GM19351 (cell line): ENCODE results near the gene CEP57L1.
"Not testable (repeated sequence)": the region's sequence is repeated elsewhere in the genome, so short reads cannot be mapped to it uniquely, and the experiment has no call there.

ENCODE experiments used
- ATAC-seq: cut with Tn5 transposase; IDR thresholded peaks from one replicate; pipeline ENCODE4 v1.9.1; 2021; ENCODE audit warnings: mild to moderate bottlenecking, moderate library complexity; ENCODE audit not compliant: unreplicated experiment

CEP57L1 gene

DNA sequence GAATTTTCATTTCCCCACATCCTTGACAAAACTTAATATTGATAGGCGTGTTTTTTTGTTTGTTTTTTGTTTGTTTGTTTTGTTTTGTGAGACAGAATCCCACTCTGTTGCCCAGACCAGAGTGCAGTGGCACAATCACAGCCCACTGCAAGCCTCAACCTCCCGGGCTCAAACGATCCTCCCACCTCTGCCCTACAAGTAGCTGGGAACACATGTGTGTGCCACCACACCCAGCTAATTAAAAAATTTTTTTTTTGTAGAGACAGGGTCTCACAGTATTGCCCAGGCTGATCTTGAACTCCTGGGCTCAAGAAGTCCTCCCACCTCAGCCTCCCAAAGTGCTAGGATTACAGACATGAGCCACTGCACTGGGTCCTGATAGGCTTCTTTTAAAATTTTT lies 9.2 kb downstream of the CEP57L1 start:
- no peak for ATAC-seq

GRCh38 chr6:109105681-109106080 lies 10.4 kb downstream of the CEP57L1 start:
- no peak for ATAC-seq

DNA sequence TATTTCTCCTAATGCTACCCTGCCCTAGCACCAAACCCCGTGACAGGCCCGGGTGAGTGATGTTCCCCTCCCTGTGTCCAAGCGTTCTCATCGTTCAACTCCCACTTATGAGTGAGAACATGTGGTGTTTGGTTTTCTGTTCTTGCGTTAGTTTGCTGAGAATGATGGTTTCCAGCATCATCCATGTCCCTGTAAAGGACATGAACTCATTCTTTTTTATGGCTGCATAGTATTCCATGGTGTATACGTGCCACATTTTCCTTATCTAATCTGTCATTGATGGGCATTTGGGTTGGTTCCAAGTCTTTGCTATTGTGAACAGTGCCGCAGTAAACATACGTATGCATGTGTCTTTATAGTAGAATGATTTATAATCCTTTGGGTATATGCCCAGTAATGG lies 14.4 kb downstream of the CEP57L1 start:
- ATAC-seq: not testable (repeated sequence)

DNA sequence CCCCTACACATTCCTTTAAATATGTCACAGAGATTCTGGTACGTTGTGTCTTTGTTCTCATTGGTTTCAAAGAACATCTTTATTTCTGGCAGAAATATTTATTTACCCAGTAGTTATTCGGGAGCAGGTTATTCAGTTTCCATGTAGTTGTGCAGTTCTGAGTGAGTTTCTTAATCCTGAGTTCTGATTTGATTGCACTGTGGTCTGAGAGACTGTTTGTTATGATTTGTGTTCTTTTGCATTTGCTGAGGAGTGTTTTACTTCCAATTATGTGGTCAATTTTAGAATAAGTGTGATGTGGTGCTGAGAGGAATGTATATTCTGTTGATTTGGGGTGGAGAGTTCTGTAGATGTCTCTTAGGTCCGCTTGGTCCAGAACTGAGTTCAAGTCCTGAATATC lies 17.4 kb downstream of the CEP57L1 start:
- ATAC-seq: not testable (repeated sequence)

- ATAC-seq: no peak
Measured at GRCh38 chr6:109117346-109118035, 22.2 kb downstream of the CEP57L1 start.

GRCh38 chr6:109118337-109118736 lies 23.0 kb downstream of the CEP57L1 start:
- ATAC-seq: no peak

- no peak for ATAC-seq
Measured at GRCh38 chr6:109118871-109119354, 23.6 kb downstream of the CEP57L1 start.

DNA sequence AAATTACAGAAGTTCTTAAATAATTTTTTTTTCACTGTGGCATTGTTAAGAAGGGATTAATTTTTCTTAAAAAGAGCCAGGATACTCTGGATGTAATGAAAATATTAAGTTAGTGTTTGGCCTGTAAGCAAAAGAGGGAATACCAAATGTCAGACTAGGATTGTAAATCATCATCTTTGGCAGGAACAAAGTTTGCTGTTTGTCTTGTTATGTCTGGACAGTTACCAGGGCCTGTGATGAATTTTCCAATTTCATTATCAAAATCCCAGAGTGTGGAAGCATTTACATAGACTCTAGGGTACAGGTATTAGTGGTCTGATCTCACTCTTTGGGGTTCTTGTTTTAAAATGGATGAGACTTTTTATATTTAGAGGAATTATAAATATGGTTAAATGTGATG lies 26.1 kb downstream of the CEP57L1 start:
- ATAC-seq: no peak

- no peak for ATAC-seq
Measured at GRCh38 chr6:109124219-109124618, 28.9 kb downstream of the CEP57L1 start.

GRCh38 chr6:109125504-109125903 lies 30.2 kb downstream of the CEP57L1 start:
- ATAC-seq: no peak

DNA sequence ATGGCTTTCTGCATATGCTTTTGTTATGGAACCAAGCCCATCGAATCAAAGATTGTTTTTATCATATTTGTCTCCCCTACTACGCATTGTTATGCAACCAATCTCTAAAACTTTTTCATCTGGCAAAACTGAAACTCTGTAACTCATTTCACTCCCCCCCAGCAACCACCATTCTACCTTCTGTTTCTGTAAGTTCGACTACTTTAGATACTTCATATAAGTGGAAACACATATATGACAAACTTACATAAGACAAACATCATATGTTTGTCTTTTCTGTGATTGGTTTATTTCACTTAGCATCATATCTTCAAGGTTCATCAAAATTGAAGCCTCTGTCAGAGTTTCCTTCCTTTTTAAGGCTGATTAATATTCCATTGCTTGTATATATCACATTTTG lies 34.8 kb downstream of the CEP57L1 start:
- ATAC-seq: no peak

DNA sequence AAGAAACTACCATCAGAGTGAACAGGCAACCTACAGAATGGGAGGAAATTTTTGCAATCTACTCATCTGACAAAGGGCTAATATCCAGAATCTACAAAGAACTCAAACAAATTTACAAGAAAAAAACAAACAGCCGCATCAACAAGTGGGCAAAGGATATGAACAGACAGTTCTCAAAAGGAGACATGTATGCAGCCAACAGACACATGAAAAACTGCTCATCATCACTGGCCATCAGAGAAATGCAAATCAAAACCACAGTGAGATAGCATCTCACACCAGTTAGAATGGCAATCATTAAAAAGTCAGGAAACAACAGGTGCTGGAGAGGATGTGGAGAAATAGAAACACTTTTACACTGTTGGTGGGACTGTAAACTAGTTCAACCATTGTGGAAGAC lies 40.3 kb downstream of the CEP57L1 start:
- not testable (repeated sequence) for ATAC-seq

DNA sequence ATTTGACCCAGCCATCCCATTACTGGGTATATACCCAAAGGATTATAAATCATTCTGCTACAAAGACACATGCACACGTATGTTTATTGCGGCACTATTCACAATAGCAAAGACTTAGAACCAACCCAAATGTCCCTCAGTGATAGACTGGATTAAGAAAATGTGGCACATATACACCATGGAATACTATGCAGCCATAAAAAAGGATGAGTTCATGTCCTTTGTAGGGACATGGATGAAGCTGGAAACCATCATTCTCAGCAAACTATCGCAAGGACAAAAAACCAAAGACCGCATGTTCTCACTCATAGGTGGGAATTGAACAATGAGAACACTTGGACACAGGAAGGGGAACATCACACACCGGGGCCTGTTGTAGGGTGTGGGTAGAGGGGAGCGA lies 40.7 kb downstream of the CEP57L1 start:
- ATAC-seq: not testable (repeated sequence)

DNA sequence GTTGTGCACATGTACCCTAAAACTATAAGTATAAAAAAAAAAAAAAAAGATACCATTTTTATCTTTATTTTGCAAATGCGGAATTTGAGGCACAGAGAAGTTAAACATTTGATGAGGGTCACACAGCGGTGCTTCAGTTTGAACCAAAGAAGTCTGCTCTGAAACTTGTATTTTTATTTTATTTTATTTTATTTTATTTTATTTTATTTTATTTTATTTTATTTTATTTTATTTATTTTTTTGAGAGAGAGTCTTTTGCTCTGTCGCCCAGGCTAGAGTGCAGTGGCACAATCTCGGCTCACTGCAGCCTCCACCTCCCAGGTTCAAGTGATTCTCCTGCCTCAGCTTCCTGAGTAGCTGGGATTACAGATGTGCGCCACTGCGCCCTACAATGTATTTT lies 41.2 kb downstream of the CEP57L1 start:
- ATAC-seq: not testable (repeated sequence)

DNA sequence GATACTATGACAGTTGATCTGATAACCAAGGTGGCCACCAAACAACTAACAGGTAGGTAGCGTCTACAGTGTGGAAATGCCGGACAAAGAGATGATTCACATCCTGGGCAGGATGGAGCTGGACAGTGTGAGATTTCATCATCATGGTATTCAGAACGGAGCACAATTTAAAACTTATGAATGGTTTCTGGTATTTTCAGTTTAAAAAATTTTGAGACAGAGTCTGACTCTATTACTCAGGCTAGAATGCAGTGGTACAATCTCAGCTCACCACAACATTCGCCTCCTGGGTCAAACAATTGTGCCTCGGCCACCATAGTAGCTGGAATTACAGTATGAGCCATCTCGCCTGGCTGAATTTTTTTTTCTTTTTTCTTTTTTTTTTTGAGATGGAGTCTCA lies 43.8 kb downstream of the CEP57L1 start:
- ATAC-seq: no peak

DNA sequence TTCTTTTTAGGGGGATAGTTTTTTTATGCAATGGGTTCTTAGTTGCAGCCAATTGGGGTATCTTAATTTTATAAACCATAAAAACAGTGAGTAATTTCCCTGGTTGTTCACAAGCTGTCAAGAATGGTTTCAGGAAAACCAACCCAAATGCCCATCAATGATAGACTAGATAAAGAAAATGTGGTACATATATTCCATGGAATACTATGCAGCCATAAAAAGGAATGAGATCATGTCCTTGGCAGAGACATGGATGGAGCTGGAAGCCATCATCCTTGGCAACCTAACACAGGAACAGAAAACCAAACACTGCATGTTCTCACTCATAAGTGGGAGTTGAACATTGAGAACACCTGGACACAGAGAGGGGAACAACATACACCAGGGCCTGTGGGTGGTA lies 46.8 kb downstream of the CEP57L1 start:
- ATAC-seq: not testable (repeated sequence)

GRCh38 chr6:109143191-109143590 lies 47.9 kb downstream of the CEP57L1 start:
- ATAC-seq: no peak

- not testable (repeated sequence) for ATAC-seq
Measured at GRCh38 chr6:109148251-109148650, 52.9 kb downstream of the CEP57L1 start.

GRCh38 chr6:109148716-109149115 lies 53.4 kb downstream of the CEP57L1 start:
- ATAC-seq: not testable (repeated sequence)

DNA sequence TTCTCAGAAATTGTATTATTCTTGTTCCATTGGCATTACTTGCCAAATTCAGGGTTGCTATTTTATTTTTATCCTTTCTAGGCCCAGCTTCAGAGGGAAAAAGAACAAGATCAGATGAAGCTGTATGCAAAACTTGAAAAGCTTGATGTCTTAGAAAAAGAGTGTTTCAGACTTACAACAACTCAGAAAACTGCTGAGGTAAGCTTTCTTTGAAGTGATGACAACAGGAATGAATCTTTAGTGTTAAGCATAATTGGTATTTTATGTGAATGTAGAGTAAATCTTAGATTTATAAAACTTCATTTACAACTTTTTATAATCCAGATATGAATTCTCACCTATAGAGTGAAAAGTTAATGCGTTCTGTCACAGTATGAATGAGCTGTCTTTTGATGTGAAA lies 58.4 kb downstream of the CEP57L1 start:
- no peak for ATAC-seq

DNA sequence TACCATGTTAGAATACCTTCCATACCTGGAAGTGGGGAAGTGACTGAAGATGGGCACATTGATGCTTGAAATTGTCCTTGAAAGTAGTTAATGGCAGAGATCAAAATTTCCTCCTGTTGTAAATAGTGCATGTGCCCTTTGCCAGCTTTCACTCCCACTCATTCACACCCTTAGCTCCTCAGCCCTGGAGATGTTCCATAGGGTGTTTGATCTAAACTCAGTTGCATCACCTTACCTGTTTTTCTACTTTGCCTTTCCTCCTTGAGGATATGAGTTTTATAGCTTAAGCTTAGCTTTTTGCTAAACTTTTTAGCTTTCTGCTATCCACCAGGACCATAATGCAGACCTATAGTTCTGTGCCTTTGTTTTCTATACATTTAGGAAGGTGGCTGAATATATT lies 69.0 kb downstream of the CEP57L1 start:
- ATAC-seq: no peak

DNA sequence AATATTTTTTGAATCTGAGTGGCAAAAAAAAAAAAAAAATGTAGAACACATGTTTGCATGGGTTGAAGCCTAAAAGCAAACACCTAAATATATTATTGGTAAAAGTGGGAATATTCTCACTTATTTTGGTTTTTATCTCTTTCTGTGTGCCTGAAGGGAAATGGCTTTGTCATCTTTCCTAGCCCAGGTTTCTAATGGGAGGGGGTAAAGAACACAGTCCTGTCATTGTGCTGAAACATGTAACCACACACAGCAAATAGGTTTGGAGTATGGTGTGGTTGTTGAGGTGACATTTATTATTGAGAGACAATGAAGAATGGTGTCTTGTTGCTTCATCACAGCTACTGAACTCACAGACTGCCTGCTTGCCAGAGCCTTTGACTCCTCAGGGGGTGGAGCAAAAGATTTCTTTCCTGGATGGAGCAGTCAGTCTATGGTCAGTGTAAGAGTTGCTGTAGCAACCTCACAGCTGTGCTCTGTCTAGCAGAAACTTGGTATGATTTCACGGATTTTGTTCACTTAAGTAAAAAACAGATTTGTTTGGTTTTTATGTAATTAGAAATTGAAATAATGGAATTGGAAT lies 70.2 kb downstream of the CEP57L1 start:
- ATAC-seq: no peak

DNA sequence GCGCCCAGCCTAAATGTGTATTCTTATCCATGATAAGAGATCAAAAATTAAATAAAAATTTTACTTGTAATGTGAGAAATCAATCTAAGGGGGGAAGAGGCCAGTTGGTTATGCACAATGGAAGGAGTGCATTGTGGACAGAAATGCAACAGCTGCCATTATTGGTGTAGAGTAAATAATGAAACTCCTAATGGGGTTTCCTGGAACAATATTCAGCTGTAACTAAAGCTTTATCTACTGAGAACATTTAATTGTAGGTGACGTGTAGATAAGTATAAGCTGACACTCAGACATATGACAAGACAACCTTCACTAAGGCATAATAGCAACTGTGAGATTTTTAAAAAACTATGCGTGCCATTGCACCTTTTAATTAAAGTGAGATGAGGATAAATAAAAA lies 71.4 kb downstream of the CEP57L1 start:
- ATAC-seq: no peak
